Regular cardiac myocyte (primary cell): Measurements from ENCODE around the gene SLC7A14. TPM values are rescaled to one million over a fixed set of nuclear protein-coding genes. Genes with fewer than 3 reads are reported as not detected.

Experiments
- total RNA-seq: library from RNA; depleted of rRNA; stranded (reverse); fragments of >200 nt; gene quantifications from 2 replicates; pipeline ENCODE4 v1.2.3, GENCODE V29; 2014

The SLC7A14 gene
- 1.2 and 10.7 TPM in 2 replicates for total RNA-seq

DNA sequence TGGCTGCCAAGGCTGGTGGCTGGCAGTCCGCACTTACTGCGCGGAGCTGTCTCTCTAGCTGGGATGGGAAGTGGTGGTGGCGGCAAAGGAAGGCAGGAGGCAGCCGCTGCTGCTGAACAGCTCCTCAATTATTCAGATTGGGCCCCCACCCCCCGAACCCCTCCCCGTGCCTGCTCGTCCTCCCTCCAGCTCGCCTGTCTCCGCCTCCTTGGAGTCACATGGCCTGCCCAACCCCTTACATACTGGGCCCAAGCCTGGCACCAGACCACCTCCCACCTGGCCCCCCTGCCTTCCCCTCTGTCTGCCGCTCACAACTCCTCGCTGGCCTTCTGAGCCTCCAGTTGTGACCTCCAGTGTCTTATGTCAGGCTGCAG lies at the start of gene SLC7A14:
TSS of gene SLC7A14 (minus strand) at position 139 of the 374 bp plus-strand sequence. CDS start 59,139 bp downstream, outside the sequence.

DNA sequence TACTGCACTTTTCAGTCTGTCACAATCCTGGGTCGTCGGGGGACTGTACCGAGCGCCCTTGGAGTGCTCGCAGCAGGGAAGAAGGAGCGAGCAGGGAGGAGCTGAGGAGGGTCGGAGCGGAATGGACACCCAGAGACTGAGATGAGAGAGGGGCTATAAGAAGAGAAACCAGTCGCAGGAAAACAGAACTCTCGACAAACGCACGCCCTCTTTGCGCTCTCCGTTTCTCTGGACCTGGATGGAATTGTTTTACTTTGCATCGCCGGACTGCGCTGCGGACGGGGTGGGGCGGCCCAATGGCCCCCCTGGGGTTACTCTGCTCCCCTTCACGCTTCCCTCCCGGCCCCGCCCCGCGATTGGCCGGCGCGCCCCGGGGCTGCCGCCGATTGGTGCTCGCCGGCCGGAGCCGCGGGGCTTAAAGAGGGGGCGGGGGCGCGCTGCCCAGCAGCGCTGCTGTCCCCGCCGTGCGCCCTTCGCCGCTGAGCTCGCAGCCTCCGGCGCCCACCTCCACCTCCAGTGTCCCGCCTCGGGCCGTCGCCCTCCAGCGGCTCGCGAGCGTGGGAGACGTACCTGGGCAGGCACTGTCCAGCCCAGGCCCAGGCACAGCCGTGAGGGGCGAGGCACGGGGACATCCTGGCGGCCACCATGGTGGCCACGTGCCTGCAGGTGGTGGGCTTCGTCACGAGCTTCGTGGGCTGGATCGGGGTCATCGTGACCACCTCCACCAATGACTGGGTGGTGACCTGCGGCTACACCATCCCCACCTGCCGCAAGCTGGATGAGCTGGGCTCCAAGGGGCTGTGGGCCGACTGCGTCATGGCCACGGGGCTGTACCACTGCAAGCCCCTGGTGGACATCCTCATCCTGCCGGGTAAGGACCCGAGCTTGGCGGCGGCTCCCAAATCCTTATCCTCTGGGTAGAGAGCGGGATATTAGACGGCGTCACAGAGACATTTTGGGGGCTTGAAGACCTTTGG lies 167.2 kb downstream of the SLC7A14 start, which contains the start of gene CLDN11:
TSS of gene CLDN11 (plus strand) at position 447 of the 977 bp plus-strand sequence. CDS start at position 646, 199 bp downstream.

Other genes with a start within 250 kb of the SLC7A14 start
- 76.5 and 84.8 TPM in 2 replicates for gene SKIL, start 228.4 kb downstream of the SLC7A14 start, total RNA-seq
- 225 and 382 TPM in 2 replicates for gene CLDN11, start 167.2 kb downstream of the SLC7A14 start, total RNA-seq